HCT116 (cell line): ENCODE results near the gene BEX2.

ENCODE experiments used
- ATF3 ChIP-seq: IDR thresholded peaks from 2 replicates; pipeline ENCODE4 v1.6.1; 2012
- CEBPB ChIP-seq: IDR thresholded peaks from 2 replicates; pipeline ENCODE4 v1.6.1; 2012; ENCODE audit warnings: low read depth
- EGR1 ChIP-seq: IDR thresholded peaks from 2 replicates; pipeline ENCODE4 v1.6.1; 2012; ENCODE audit warnings: low read depth
- EZH2 ChIP-seq: fragments of 200-600 bp; sonication (generic); IDR thresholded peaks from 2 replicates; pipeline ENCODE4 v1.6.1; 2017; ENCODE audit warnings: antibody characterized with exemption, mixed run types
- EZH2phosphoT487 ChIP-seq: fragments of 200-600 bp; IDR thresholded peaks from 2 replicates; pipeline ENCODE4 v1.6.1; 2018; ENCODE audit warnings: antibody characterized with exemption, borderline replicate concordance
- POLR2AphosphoS5 ChIP-seq: IDR thresholded peaks from 2 replicates; pipeline ENCODE4 v1.6.1; 2011; ENCODE audit warnings: mild to moderate bottlenecking, low read depth, low read length, moderate library complexity
- RAD21 ChIP-seq: IDR thresholded peaks from 2 replicates; pipeline ENCODE4 v1.6.1; 2012; ENCODE audit warnings: low read depth, mild to moderate bottlenecking
- SIN3A ChIP-seq: IDR thresholded peaks from 2 replicates; pipeline ENCODE4 v1.6.1; 2012; ENCODE audit warnings: low read depth
- TCF7L2 ChIP-seq: IDR thresholded peaks from 2 replicates; pipeline ENCODE4 v1.7.0; 2011; ENCODE audit warnings: borderline replicate concordance, inconsistent platforms; ENCODE audit not compliant: insufficient read depth, insufficient read length; ENCODE audit errors: extremely low read depth
- TF ChIP-seq, protein P1 (sequence below), 3 experiments: fragments of 200-600 bp in 1 of 3; sonication (generic) in 1 of 3; IDR thresholded peaks in 2 of 3; conservative IDR thresholded peaks in 1 of 3; 2 replicates each; pipeline ENCODE4 v1.5.1; 2012 to 2017; ENCODE audit warnings: low read depth in 2 of 3, low read length in 2 of 3, antibody characterized with exemption in 1 of 3, borderline replicate concordance in 1 of 3, control low read depth in 1 of 3, mild to moderate bottlenecking in 1 of 3, mixed read lengths in 1 of 3, mixed run types in 1 of 3, moderate library complexity in 1 of 3; ENCODE audit not compliant: insufficient read depth in 1 of 3
- TF ChIP-seq, protein P2 (sequence below): IDR thresholded peaks from 2 replicates; pipeline ENCODE4 v1.6.1; 2011; ENCODE audit warnings: mild to moderate bottlenecking, low read length, moderate library complexity; ENCODE audit not compliant: insufficient replicate concordance; ENCODE audit errors: extremely low read depth

DNA sequence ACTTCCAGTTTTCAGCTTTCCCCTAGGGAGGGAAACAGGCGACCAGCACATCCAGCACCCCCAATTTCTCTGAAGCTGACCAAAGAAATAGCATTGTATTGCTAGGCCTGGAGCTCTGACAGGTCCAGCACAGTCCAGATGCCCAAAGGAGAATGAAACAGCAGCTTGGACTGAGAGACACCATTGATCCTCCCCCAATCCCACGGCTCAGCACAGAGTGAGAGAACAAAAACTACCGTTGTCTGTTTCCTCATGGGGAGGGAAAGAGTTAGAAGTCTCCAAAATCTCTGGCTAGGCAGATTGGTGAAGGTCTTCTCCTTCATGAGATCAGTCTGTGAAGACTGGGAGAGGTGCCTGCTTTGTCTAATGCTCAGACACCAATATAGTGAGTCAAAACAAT, 27.9 kb upstream of the BEX2 start:
- TF ChIP-seq, protein P1, sequence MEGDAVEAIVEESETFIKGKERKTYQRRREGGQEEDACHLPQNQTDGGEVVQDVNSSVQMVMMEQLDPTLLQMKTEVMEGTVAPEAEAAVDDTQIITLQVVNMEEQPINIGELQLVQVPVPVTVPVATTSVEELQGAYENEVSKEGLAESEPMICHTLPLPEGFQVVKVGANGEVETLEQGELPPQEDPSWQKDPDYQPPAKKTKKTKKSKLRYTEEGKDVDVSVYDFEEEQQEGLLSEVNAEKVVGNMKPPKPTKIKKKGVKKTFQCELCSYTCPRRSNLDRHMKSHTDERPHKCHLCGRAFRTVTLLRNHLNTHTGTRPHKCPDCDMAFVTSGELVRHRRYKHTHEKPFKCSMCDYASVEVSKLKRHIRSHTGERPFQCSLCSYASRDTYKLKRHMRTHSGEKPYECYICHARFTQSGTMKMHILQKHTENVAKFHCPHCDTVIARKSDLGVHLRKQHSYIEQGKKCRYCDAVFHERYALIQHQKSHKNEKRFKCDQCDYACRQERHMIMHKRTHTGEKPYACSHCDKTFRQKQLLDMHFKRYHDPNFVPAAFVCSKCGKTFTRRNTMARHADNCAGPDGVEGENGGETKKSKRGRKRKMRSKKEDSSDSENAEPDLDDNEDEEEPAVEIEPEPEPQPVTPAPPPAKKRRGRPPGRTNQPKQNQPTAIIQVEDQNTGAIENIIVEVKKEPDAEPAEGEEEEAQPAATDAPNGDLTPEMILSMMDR (IDR thresholded peaks at IDR 0.05 in 2 of 3, conservative IDR thresholded peaks at IDR 0.05 in 1 of 3; ENCODE audit: borderline replicate concordance in 1 of 3, insufficient read depth in 1 of 3, low read depth in 2 of 3, low read length in 2 of 3) = no peak
- TF ChIP-seq ATF3 (no peak), EGR1 (no peak), TCF7L2 (no peak), EZH2 (no peak), SIN3A (no peak), RAD21 (no peak), CEBPB (no peak), EZH2phosphoT487 (no peak), POLR2AphosphoS5 (no peak)
- TF ChIP-seq, protein P2, sequence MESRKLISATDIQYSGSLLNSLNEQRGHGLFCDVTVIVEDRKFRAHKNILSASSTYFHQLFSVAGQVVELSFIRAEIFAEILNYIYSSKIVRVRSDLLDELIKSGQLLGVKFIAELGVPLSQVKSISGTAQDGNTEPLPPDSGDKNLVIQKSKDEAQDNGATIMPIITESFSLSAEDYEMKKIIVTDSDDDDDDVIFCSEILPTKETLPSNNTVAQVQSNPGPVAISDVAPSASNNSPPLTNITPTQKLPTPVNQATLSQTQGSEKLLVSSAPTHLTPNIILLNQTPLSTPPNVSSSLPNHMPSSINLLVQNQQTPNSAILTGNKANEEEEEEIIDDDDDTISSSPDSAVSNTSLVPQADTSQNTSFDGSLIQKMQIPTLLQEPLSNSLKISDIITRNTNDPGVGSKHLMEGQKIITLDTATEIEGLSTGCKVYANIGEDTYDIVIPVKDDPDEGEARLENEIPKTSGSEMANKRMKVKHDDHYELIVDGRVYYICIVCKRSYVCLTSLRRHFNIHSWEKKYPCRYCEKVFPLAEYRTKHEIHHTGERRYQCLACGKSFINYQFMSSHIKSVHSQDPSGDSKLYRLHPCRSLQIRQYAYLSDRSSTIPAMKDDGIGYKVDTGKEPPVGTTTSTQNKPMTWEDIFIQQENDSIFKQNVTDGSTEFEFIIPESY = no peak
